Body of pancreas (tissue), 4 donors: ENCODE results near the gene LLCFC1. TPM values are rescaled to one million over a fixed set of nuclear protein-coding genes. Genes with fewer than 3 reads are reported as not detected.
A peak's percentile ranks its signal among the peaks of the same experiment; 100 is the strongest.

Experiments used
- ATAC-seq: fragments of 150-250 bp; one replicate; pipeline ENCODE4 v1.9.1; 2016
- DNase-seq, 4 donors: peaks; one replicate each; pipeline ENCODE4 v3.0.0-alpha.2; 2019
- H3K27ac ChIP-seq, 4 donors: fragments of 200-600 bp; sonication (generic); 1 replicate in 3 of 4; 2 replicates in 1 of 4; pipeline versions ENCODE4 v1.5.1 to v1.6.1; 2016 to 2019; ENCODE audit warnings: mild to moderate bottlenecking in 1 of 4, mixed read lengths in 1 of 4, moderate library complexity in 1 of 4
- H3K27me3 ChIP-seq, 2 donors: fragments of 200-600 bp; sonication (generic); one replicate each; pipeline ENCODE4 v1.6.0; 2016; ENCODE audit warnings: mild to moderate bottlenecking in 1 of 2
- H3K36me3 ChIP-seq, 2 donors: fragments of 200-600 bp; sonication (generic); replicated peaks in 1 of 2; 2 replicates each; pipeline ENCODE4 v1.5.1; 2016; ENCODE audit warnings: low read depth in 2 of 2; ENCODE audit not compliant: insufficient read depth in 1 of 2
- H3K4me1 ChIP-seq: fragments of 200-600 bp; sonication (generic); one replicate; pipeline ENCODE4 v1.6.0; 2016
- H3K4me3 ChIP-seq, 2 donors: fragments of 200-600 bp; sonication (generic); 1 replicate in 1 of 2; 2 replicates in 1 of 2; pipeline ENCODE4 v1.5.1; 2016 to 2019
- H3K9me3 ChIP-seq, 3 donors: fragments of 200-600 bp; sonication (generic); 1 replicate in 2 of 3; 2 replicates in 1 of 3; pipeline ENCODE4 v1.5.1; 2016
- POLR2A ChIP-seq, 3 donors: fragments of 450-650 bp; IDR thresholded peaks; one replicate each; pipeline ENCODE4 v1.6.1; 2016; ENCODE audit warnings: antibody characterized with exemption in 3 of 3, mild to moderate bottlenecking in 2 of 3
- WGBS, 2 donors: methylation state at CpG; one replicate each; pipeline ENCODE4 v1.1.5; 2017; 5-methylcytosine and 5-hydroxymethylcytosine counted together
- intact Hi-C: fragments of 100-400 bp; cut with DNase I; formaldehyde crosslinking; loops from one replicate; pipeline ENCODE4 v1.15.1; 2023
- total RNA-seq, 2 donors: library from RNA; depleted of rRNA; stranded (reverse); fragments of >200 nt; gene quantifications; one replicate each; pipeline ENCODE4 v1.1.0, GENCODE V29; 2016
- TF ChIP-seq, protein P1 (sequence below), 7 experiments: fragments of 450-650 bp in 4 of 7; fragments of 200-600 bp in 3 of 7; sonication (generic) in 3 of 7; IDR thresholded peaks; one replicate each; pipeline ENCODE4 v1.5.1; 2016 to 2019; ENCODE audit warnings: antibody characterized with exemption in 7 of 7

LLCFC1 gene
- total RNA-seq, 2 donors from 2014 or later, result not detected

DNA sequence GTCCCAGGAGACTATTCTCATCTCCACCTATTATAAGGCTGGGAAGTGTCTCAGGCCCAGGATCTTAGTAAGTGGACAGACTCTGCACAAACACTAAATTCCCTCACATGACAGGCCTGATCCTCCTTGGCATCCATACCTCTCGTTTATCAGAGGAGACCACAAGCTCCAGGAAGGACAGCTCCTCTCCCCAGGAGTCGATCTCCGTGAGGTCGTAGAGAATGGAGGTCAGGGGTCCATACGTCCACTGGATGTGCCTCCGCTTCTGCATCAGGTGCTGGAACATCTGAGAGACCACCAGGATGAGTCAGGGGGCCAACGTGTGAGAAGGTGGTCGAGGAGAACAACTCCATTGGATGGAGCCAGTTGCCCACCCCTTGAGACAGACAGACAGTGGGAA lies 11.3 kb upstream of the LLCFC1 start:
- intact Hi-C loops, result no loop called here
- H3K4me3 ChIP-seq, result no peak overlapping the region
- WGBS, 2 donors, result 58 to 69% methylated on average over 8 of the region's 8 CpGs
- DNase-seq (no peak), ATAC-seq (no peak)
- H3K27me3 ChIP-seq, result no peaks in the 10 kb centered on the region
- no peaks in the 10 kb centered on the region for H3K36me3 ChIP-seq
- no peaks in the 10 kb centered on the region for H3K9me3 ChIP-seq
- H3K4me1 ChIP-seq, result no peaks in the 10 kb centered on the region
- TF ChIP-seq, protein P1, sequence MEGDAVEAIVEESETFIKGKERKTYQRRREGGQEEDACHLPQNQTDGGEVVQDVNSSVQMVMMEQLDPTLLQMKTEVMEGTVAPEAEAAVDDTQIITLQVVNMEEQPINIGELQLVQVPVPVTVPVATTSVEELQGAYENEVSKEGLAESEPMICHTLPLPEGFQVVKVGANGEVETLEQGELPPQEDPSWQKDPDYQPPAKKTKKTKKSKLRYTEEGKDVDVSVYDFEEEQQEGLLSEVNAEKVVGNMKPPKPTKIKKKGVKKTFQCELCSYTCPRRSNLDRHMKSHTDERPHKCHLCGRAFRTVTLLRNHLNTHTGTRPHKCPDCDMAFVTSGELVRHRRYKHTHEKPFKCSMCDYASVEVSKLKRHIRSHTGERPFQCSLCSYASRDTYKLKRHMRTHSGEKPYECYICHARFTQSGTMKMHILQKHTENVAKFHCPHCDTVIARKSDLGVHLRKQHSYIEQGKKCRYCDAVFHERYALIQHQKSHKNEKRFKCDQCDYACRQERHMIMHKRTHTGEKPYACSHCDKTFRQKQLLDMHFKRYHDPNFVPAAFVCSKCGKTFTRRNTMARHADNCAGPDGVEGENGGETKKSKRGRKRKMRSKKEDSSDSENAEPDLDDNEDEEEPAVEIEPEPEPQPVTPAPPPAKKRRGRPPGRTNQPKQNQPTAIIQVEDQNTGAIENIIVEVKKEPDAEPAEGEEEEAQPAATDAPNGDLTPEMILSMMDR (IDR thresholded peaks at IDR 0.05), result no peak
- TF ChIP-seq POLR2A (IDR thresholded peaks at IDR 0.05), result no peak
- H3K27ac ChIP-seq, result peak overlapping the region in 1 of 4 donors; percentile 14

GRCh38 chr7:142930126-142930730 lies 9.1 kb upstream of the LLCFC1 start:
- DNase-seq (no peak), ATAC-seq (no peak)
- Histone ChIP-seq H3K36me3 (no peaks in the 10 kb centered on the region), H3K27me3 (no peaks in the 10 kb centered on the region), H3K4me1 (no peaks in the 10 kb centered on the region), H3K9me3 (no peaks in the 10 kb centered on the region), H3K27ac (no peak overlapping the region), H3K4me3 (no peak overlapping the region)
- WGBS, 2 donors, result 77 to 82% methylated on average over 9 to 11 of the region's 11 CpGs
- intact Hi-C loops, result no loop called here
- TF ChIP-seq, protein P1 (IDR thresholded peaks at IDR 0.05), result no peak
- TF ChIP-seq POLR2A (IDR thresholded peaks at IDR 0.05), result no peak

- H3K27ac ChIP-seq, result no peak overlapping the region
- no peaks in the 10 kb centered on the region for H3K9me3 ChIP-seq
- DNase-seq (no peak), ATAC-seq (no peak)
- intact Hi-C loops, result no loop called here
- H3K27me3 ChIP-seq, result no peaks in the 10 kb centered on the region
- H3K36me3 ChIP-seq, result no peaks in the 10 kb centered on the region
- H3K4me3 ChIP-seq, result no peak overlapping the region
- H3K4me1 ChIP-seq, result no peaks in the 10 kb centered on the region
- TF ChIP-seq POLR2A (IDR thresholded peaks at IDR 0.05), result no peak
- TF ChIP-seq, protein P1 (IDR thresholded peaks at IDR 0.05), result no peak
- WGBS, 2 donors, result 68 to 75% methylated on average over 5 of the region's 5 CpGs
These were observed 6.7 kb upstream of the LLCFC1 start for GRCh38 chr7:142932386-142933091.

DNA sequence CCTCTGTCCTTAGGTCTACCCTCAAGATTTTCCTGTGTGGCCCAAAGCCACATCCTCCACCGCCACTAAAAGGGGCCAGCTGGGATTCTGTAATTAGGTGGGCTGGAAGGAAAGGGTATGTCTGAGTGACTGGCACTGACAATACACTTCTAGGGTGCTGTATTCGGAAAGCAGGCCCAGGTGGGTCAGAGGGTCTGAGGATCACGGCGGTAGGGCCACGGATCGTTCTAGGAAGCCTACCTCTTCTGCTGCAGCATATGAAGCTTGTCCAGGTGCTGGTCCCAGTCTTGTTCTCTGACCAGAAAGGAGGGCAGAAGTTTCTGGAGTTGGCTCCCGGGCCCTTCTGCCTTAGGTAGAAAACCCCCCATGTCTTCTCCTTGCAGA lies 6.2 kb upstream of the LLCFC1 start:
- WGBS, 2 donors, result 81 to 85% methylated on average over 7 of the region's 7 CpGs
- TF ChIP-seq, protein P1 (IDR thresholded peaks at IDR 0.05), result no peak
- TF ChIP-seq POLR2A (IDR thresholded peaks at IDR 0.05), result no peak
- ATAC-seq, result no peak
- Histone ChIP-seq H3K27ac (no peak overlapping the region), H3K27me3 (no peaks in the 10 kb centered on the region), H3K36me3 (no peaks in the 10 kb centered on the region), H3K4me1 (no peaks in the 10 kb centered on the region), H3K4me3 (no peak overlapping the region), H3K9me3 (no peaks in the 10 kb centered on the region)
- intact Hi-C loops, result no loop called here
- DNase-seq, result no peak

GRCh38 chr7:142933624-142934023 lies 5.7 kb upstream of the LLCFC1 start, which contains the start of gene TRPV5:
Gene TRPV5, minus strand, starts transcription at chr7:142933746. Its CDS starts 287 bp downstream, at chr7:142933459.
- WGBS, 2 donors, result 73 to 83% methylated on average over 4 of the region's 4 CpGs
- no peaks in the 10 kb centered on the region for H3K27me3 ChIP-seq
- TF ChIP-seq POLR2A (IDR thresholded peaks at IDR 0.05), result no peak
- TF ChIP-seq, protein P1 (IDR thresholded peaks at IDR 0.05), result no peak
- DNase-seq (no peak), ATAC-seq (no peak)
- H3K9me3 ChIP-seq, result no peaks in the 10 kb centered on the region
- H3K36me3 ChIP-seq, result no peaks in the 10 kb centered on the region
- no peak within 1 kb of the TSS for H3K27ac ChIP-seq
- intact Hi-C loops, result no loop called here
- no peaks in the 10 kb centered on the region for H3K4me1 ChIP-seq
- H3K4me3 ChIP-seq, result no peak within 1 kb of the TSS
